GM18909 (cell line): ENCODE data around the gene RDH11.
"Not testable (repeated sequence)": the region's sequence is repeated elsewhere in the genome, so short reads cannot be mapped to it uniquely, and the experiment has no call there.

Source experiments
- ATAC-seq: cut with Tn5 transposase; IDR thresholded peaks from one replicate; pipeline ENCODE4 v1.9.1; 2021; ENCODE audit warnings: mild to moderate bottlenecking; ENCODE audit not compliant: unreplicated experiment, poor library complexity

Gene RDH11

GRCh38 chr14:67695394-67695949 is at the start of gene RDH11:
Gene RDH11 (minus strand): TSS chr14:67695764. CDS start chr14:67695703, 61 bp downstream.
- ATAC-seq, result peak; percentile 89

GRCh38 chr14:67744046-67744445 is 48.5 kb upstream of the RDH11 start:
- no peak for ATAC-seq

DNA sequence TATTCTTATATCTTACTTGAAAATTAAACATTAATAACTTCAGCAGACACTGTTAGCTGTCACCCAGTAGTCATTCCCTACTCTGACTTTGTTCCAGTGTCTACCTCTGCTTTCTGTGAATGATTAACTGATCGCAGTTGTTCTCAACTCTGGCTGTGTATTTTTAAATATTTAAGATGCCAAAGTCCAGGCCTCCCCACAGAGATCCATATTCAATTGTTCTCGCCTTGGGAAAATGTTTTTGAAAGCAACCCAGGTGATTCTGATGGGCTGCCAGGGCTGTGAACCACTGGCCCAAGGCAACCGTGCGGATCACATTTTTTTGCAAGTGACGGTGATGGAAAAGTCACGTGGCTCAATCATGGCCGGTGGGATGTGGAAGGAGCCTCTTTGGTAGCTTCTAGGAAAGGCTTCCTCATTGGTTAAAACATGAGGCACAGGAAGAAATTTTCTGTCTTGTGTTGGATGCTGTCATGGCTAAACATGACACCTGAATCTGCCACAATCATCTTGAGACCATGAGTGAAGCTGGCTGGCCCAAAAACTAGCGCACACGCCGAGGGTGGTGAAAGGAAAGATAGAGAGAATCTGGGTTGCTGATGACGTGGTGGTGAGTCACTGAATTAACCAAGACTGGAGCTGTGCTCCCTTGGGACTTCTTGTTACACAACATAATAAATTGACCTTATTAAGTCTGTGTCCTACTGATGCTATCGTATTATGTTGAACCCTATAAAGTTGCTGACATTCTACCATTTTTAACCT is 43.4 kb upstream of the RDH11 start:
- ATAC-seq, result no peak

GRCh38 chr14:67736771-67737170 is 41.2 kb upstream of the RDH11 start:
- no peak for ATAC-seq

GRCh38 chr14:67735336-67736147 is 40.0 kb upstream of the RDH11 start:
- ATAC-seq, result no peak

DNA sequence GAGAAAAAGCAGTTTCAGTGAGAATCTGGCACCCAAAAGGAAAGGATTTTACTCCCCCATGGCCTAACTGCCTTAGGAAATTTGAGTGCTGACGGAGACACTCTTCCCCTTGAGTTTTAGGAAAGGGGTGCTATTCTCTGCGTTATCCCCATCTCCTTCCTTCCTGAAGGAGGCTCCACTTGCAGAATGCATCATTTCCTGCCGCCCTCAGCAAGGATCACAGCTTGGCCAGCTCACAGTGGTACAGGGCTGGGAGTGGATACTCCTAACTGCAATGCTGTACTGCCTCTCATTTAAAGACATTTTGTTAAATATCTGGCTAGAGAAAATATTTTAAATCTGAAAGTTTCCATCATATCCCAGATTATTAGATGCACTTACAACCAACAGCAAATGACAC is 39.1 kb upstream of the RDH11 start:
- ATAC-seq, result no peak

GRCh38 chr14:67733616-67734015 is 38.1 kb upstream of the RDH11 start:
- ATAC-seq, result no peak

DNA sequence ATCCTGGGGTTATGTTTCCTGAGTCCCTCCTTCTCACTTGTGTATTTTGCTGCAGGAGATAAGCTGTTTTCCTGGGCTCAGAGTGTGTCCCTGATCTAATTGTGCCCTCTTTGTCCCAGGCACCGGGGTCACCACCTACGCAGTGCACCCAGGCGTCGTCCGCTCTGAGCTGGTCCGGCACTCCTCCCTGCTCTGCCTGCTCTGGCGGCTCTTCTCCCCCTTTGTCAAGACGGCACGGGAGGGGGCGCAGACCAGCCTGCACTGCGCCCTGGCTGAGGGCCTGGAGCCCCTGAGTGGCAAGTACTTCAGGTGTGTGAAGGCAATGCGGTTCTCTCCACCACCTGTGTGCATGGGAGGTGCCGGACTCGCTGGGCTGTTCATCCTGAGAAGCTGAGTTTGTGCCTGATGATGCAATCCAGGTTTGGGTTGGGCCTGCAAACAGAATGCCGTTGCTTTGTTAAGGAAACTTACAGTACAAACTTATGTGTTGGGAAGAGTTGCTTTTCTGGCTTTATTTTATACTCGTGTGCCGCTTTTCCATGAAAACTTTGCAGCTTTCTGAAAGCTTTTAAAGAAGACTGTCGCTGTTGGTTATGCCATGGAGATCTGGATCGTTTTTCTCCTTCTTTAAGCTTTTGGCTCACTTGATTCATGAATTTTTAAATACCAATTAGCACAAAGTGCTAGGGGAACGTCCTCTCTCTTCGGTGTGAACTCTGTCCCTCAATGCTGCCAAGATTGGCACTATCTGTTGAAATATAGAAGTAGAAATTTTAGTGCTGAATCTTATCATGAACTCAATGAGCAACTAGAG is 33.7 kb upstream of the RDH11 start:
- no peak for ATAC-seq

- ATAC-seq, result no peak
Measured at GRCh38 chr14:67728258-67728657, 32.7 kb upstream of the RDH11 start.

GRCh38 chr14:67727361-67727760 is 31.8 kb upstream of the RDH11 start:
- ATAC-seq, result no peak

DNA sequence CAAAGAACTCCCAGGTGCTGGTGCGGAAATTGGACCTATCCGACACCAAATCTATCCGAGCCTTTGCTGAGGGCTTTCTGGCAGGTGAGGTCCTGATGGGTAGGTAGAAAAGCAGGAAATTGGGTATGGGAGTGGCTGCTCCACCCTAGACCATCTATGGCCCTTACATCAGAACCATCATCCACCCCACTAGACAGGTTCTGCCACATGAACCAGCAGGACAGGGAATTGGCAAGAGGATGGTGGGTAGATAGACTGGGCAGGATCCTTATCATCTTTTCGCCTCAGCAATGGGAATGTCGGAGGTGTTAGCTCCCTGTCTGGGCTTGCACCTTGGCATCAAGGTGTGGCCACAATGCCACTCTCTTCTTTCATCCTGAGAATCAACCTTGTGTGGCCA is 29.6 kb upstream of the RDH11 start:
- no peak for ATAC-seq

- no peak for ATAC-seq
Measured at GRCh38 chr14:67722293-67722692, 26.7 kb upstream of the RDH11 start.

- no peak for ATAC-seq
Measured at GRCh38 chr14:67721875-67722274, 26.3 kb upstream of the RDH11 start.

GRCh38 chr14:67719866-67720265 is 24.3 kb upstream of the RDH11 start:
- no peak for ATAC-seq

- not testable (repeated sequence) for ATAC-seq
Measured at GRCh38 chr14:67719385-67719784, 23.8 kb upstream of the RDH11 start.

GRCh38 chr14:67718265-67718664 is 22.7 kb upstream of the RDH11 start:
- ATAC-seq, result no peak

GRCh38 chr14:67717048-67717447 is 21.5 kb upstream of the RDH11 start:
- ATAC-seq, result no peak

DNA sequence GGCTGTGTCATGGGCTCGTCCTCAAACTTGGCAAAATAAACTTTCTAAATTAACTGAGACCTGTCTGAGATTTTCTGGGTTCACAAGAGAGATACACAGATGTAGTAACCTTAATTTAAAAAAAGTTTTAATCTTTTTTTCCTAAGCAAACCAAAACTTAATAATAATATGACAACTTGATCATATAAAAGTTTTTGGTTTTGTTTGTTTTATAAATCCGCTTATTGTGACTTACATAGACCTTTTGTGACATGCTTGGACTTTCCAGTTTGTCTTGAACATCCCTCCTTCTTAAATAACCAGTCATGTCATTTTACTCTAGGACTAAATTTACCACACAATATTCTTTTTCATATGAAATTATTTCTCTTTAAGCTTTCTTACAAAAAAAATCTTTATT is 14.6 kb upstream of the RDH11 start:
- no peak for ATAC-seq

- ATAC-seq, result not testable (repeated sequence)
Measured at GRCh38 chr14:67709796-67710195, 14.2 kb upstream of the RDH11 start.

DNA sequence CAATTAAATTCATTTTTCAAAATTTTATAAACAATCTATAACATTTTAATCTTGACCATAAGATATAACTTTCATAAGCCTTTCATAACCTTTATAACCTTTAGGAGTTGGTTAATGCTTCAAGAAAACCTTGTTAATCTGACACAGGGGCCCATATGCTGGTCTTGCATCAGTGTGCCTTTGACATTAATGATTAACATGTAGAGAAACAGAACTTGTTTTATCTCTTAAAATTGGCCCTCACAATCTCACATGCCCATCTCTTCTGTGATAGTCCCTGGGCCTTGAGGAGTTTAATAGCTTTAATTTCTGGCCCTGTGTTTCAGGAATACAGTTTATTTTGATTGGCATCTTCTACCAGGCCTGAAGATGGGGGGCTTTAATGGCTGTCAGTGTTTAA is 13.8 kb upstream of the RDH11 start:
- ATAC-seq, result not testable (repeated sequence)
